D721Med (cell line): ENCODE measurements around the gene ATP6V1B1.

Experiments
- DNase-seq: peaks from one replicate; pipeline ENCODE4 v3.0.0; 2011; ENCODE audit warnings: low spot score; ENCODE audit not compliant: insufficient read length
- FAIRE-seq: peaks from 2 replicates; lab custom pipeline; 2011; peaks lifted over from hg19 to GRCh38; lab: Jason Lieb, UNC
- CTCF ChIP-seq: IDR thresholded peaks from 2 replicates; pipeline ENCODE4 v1.5.1; 2012; ENCODE audit warnings: mild to moderate bottlenecking, control low read depth; ENCODE audit not compliant: insufficient read depth; ENCODE audit errors: missing control alignments

Gene ATP6V1B1

GRCh38 chr2:70902067-70902442 is 33.6 kb upstream of the ATP6V1B1 start:
- FAIRE-seq, result no peak

GRCh38 chr2:70902579-70902978 is 33.1 kb upstream of the ATP6V1B1 start:
- TF ChIP-seq CTCF, result no peak
- DNase-seq (no peak), FAIRE-seq (no peak)

More at GRCh38 chr2:70902067-70902442, 33.6 kb upstream of the ATP6V1B1 start:
- no peak for DNase-seq
- no peak for TF ChIP-seq CTCF

- DNase-seq (no peak), FAIRE-seq (no peak)
- no peak for TF ChIP-seq CTCF
These were observed 32.5 kb upstream of the ATP6V1B1 start for GRCh38 chr2:70903171-70903570.

GRCh38 chr2:70903641-70904340 is 31.9 kb upstream of the ATP6V1B1 start:
- FAIRE-seq, result no peak
- TF ChIP-seq CTCF, result no peak

GRCh38 chr2:70904371-70905216 is 31.1 kb upstream of the ATP6V1B1 start:
- no peak for DNase-seq
- FAIRE-seq, result no peak
- TF ChIP-seq CTCF, result no peak

More at GRCh38 chr2:70903641-70904340, 31.9 kb upstream of the ATP6V1B1 start:
- no peak for DNase-seq

- DNase-seq (no peak), FAIRE-seq (no peak)
- no peak for TF ChIP-seq CTCF
These were observed 30.0 kb upstream of the ATP6V1B1 start for GRCh38 chr2:70905443-70906421.
